Measurements from ENCODE around the gene GLG1. TPM values are rescaled to one million over a fixed set of nuclear protein-coding genes. Genes with fewer than 3 reads are reported as not detected.

Gene GLG1
- total RNA-seq, 1 experiment from 2014 or later: 139 TPM

DNA sequence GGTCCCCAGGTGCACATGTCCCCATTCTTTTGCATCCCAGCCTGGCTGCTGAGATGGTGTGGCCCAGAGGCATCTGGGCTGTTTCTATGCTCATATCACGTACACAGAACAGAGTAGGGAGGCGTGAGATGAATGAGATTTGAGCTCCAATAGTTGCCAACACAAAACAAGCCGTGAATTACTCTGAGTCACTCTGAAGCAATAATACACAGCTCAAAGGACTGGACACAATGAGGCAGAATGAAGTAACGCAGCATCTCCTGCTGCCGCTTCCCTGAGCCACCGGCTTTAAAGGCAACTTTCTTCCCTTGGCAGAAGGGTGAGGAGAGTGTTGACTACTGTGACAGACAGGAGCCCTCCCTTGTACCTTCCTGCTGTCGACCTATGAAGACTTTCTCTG is 151.7 kb downstream of the GLG1 start:
- Mint-ChIP-seq H3K36me3 (ENCODE audit: insufficient read depth, unreplicated experiment) (peaks cover 54% of the 10 kb centered on the region), H3K4me3 (ENCODE audit: low read depth, unreplicated experiment) (no peak overlapping the region), H3K4me1 (ENCODE audit: low read depth, unreplicated experiment) (no peaks in the 10 kb centered on the region), H3K9me3 (ENCODE audit: low read depth, unreplicated experiment) (no peaks in the 10 kb centered on the region), H3K27me3 (ENCODE audit: unreplicated experiment) (no peaks in the 10 kb centered on the region), H3K27ac (ENCODE audit: unreplicated experiment) (no peak overlapping the region)
- CTCF ChIA-PET: no interaction called here
- intact Hi-C loops (cut with micrococcal nuclease; ENCODE audit: unreplicated experiment): no loop called here
- DNase-seq: no peak
- TF ChIP-seq, protein P1, sequence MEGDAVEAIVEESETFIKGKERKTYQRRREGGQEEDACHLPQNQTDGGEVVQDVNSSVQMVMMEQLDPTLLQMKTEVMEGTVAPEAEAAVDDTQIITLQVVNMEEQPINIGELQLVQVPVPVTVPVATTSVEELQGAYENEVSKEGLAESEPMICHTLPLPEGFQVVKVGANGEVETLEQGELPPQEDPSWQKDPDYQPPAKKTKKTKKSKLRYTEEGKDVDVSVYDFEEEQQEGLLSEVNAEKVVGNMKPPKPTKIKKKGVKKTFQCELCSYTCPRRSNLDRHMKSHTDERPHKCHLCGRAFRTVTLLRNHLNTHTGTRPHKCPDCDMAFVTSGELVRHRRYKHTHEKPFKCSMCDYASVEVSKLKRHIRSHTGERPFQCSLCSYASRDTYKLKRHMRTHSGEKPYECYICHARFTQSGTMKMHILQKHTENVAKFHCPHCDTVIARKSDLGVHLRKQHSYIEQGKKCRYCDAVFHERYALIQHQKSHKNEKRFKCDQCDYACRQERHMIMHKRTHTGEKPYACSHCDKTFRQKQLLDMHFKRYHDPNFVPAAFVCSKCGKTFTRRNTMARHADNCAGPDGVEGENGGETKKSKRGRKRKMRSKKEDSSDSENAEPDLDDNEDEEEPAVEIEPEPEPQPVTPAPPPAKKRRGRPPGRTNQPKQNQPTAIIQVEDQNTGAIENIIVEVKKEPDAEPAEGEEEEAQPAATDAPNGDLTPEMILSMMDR (IDR thresholded peaks at IDR 0.05; ENCODE audit: unreplicated experiment): no peak
- no TSS peak for BruUV-seq (replicated peaks)

DNA sequence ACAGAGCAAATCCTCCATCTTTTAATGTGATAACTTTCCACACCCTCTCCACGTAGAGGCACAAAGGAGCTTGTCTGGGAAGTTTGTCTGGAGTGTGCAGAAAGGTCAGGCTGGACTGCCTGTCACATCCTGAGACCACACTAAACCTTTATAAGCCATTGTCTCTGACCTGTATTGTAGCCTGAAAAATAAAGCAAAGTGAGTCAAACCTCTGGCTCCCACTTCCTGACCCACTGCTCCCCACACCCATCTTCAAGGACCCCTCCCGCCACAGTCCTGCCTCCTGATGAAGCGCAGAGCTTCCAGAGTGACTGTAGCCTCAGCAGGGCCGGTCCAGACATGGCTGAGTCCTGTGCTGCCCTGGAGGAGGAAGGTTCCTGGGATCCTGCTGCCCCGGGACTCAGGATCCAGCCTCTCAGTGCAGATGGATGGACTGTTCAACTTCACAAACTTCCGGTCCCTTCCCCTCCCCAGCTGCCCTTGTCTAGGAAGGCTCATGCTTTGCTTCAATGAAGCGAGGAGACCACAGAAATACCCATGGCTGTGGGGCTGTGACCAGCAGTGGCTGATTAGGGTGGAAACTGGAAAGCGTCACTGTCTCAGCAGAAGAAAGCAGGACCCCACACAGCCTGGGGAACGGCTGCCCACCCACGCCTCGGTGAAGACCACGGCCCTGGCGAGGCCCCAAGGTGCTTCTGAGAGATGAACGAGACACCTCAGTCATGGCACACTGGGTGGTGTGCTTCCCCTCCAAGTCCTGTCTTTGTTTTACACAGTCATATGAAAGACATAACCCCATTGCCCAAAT is 154.8 kb downstream of the GLG1 start:
- Mint-ChIP-seq H3K27me3 (ENCODE audit: unreplicated experiment) (no peaks in the 10 kb centered on the region), H3K4me3 (ENCODE audit: low read depth, unreplicated experiment) (no peak overlapping the region), H3K4me1 (ENCODE audit: low read depth, unreplicated experiment) (peaks cover 18% of the 10 kb centered on the region), H3K27ac (ENCODE audit: unreplicated experiment) (no peak overlapping the region), H3K9me3 (ENCODE audit: low read depth, unreplicated experiment) (no peaks in the 10 kb centered on the region), H3K36me3 (ENCODE audit: insufficient read depth, unreplicated experiment) (peaks cover 45% of the 10 kb centered on the region)
- DNase-seq: no peak
- TF ChIP-seq, protein P1 (IDR thresholded peaks at IDR 0.05; ENCODE audit: unreplicated experiment): no peak
- TSS peak; percentile 34 for BruUV-seq (replicated peaks)
- CTCF ChIA-PET: interaction anchor here (0.6 kb wide), 1 partner anchor 8 kb away, joined by 6 read pairs; no protein-coding TSS in a partner anchor
- intact Hi-C loops (cut with micrococcal nuclease; ENCODE audit: unreplicated experiment): no loop called here

DNA sequence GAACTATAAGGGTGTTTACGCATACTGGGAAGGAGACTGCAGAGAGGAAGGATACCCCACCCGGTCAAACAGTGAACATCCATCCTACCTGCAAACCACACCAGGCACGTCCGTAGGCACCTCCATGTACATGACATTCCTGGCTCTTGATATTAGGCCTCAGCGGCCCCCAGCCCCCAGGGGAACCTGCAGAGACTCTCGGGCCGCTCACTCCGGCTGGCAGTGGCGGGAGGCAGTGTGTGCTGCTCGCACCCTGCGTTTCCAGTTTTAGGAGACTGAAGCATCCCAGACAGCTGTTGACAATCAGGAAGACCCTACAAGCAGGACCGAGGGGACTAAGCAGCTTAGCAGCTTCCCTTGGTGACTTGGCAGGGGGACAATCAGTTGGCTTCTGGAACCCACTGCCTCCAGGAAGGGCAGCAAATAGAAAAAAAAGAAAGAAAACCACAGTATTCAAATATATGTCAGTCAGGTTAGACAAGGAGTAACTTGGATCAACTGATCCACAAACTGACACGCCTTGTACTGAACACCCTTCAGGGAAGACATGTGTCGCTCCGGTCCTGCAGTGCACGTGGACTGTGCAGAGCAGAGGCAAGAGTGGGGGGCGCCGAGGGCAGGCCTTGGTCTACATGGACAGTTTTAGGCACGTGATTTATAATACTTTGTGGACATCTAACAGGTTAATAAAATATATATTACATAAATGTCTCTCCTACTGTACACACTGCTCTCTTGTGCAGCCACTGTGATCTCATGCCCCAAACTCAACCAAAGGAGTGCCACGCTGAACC is 155.8 kb downstream of the GLG1 start:
- no peak overlapping the region for H3K4me3 Mint-ChIP-seq (ENCODE audit: low read depth, unreplicated experiment)
- intact Hi-C loops (cut with micrococcal nuclease; ENCODE audit: unreplicated experiment): no loop called here
- TF ChIP-seq, protein P1 (IDR thresholded peaks at IDR 0.05; ENCODE audit: unreplicated experiment): no peak
- CTCF ChIA-PET: interaction anchor here (0.6 kb wide), 1 partner anchor 8 kb away, joined by 6 read pairs; no protein-coding TSS in a partner anchor
- no peaks in the 10 kb centered on the region for H3K9me3 Mint-ChIP-seq (ENCODE audit: low read depth, unreplicated experiment)
- no TSS peak for BruUV-seq (replicated peaks)
- H3K36me3 Mint-ChIP-seq (ENCODE audit: insufficient read depth, unreplicated experiment): peaks cover 40% of the 10 kb centered on the region
- H3K27ac Mint-ChIP-seq (ENCODE audit: unreplicated experiment): no peak overlapping the region
- H3K4me1 Mint-ChIP-seq (ENCODE audit: low read depth, unreplicated experiment): peaks cover 18% of the 10 kb centered on the region
- no peak for DNase-seq
- H3K27me3 Mint-ChIP-seq (ENCODE audit: unreplicated experiment): no peaks in the 10 kb centered on the region

DNA sequence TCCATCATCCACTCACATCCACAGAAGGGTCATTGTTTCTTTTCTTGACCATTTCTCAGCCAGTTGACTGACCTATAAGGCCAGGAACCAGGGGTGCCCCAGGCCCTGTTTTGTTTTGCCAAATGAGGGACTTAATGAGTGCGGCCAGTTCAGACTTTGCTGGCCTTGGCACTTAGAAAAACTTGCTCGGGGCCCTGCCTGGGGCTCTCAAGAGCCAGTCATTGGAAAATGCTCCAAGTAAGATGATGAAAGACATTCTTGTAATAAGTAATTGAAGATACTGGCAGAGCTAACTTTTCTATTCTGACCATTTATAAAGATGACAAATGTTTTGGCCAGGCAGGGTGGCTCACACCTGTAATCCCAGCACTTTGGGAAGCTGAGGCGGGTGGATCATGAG is 156.7 kb downstream of the GLG1 start:
- CTCF ChIA-PET: no interaction called here
- Mint-ChIP-seq H3K9me3 (ENCODE audit: low read depth, unreplicated experiment) (no peaks in the 10 kb centered on the region), H3K36me3 (ENCODE audit: insufficient read depth, unreplicated experiment) (peaks cover 37% of the 10 kb centered on the region), H3K4me3 (ENCODE audit: low read depth, unreplicated experiment) (no peak overlapping the region), H3K27ac (ENCODE audit: unreplicated experiment) (no peak overlapping the region), H3K4me1 (ENCODE audit: low read depth, unreplicated experiment) (peaks cover 18% of the 10 kb centered on the region), H3K27me3 (ENCODE audit: unreplicated experiment) (no peaks in the 10 kb centered on the region)
- TF ChIP-seq, protein P1 (IDR thresholded peaks at IDR 0.05; ENCODE audit: unreplicated experiment): no peak
- BruUV-seq (replicated peaks): no TSS peak
- no peak for DNase-seq
- intact Hi-C loops (cut with micrococcal nuclease; ENCODE audit: unreplicated experiment): no loop called here

All from Calu3 (cell line).